Upper lobe of left lung (tissue), 6 donors: ENCODE data around the gene RNF166. TPM values are rescaled to one million over a fixed set of nuclear protein-coding genes. Genes with fewer than 3 reads are reported as not detected.

Experiments
- ATAC-seq, 2 donors: fragments of 200-7000 bp; cut with Tn5 transposase; one replicate each; pipeline ENCODE4 v1.9.1; 2022; ENCODE audit warnings: mild to moderate bottlenecking in 2 of 2, moderate library complexity in 2 of 2; ENCODE audit not compliant: low FRiP score in 2 of 2
- DNase-seq, 2 donors: peaks; one replicate each; pipeline ENCODE4 v3.0.0-alpha.2; 2019 to 2020
- H3K27ac ChIP-seq, 4 donors: fragments of 200-600 bp; sonication (generic); one replicate each; pipeline ENCODE4 v1.5.1; 2016 to 2019
- H3K27me3 ChIP-seq, 4 donors: fragments of 200-600 bp; sonication (generic); one replicate each; pipeline ENCODE4 v1.5.1; 2017 to 2019
- H3K36me3 ChIP-seq, 4 donors: fragments of 200-600 bp; sonication (generic); one replicate each; pipeline ENCODE4 v1.5.1; 2016 to 2019
- H3K4me1 ChIP-seq, 4 donors: fragments of 200-600 bp; sonication (generic); one replicate each; pipeline ENCODE4 v1.5.1; 2018 to 2019
- H3K4me3 ChIP-seq, 4 donors: fragments of 200-600 bp; sonication (generic); one replicate each; pipeline ENCODE4 v1.5.1; 2017 to 2019; ENCODE audit warnings: mild to moderate bottlenecking in 2 of 4, moderate library complexity in 1 of 4
- H3K9me3 ChIP-seq, 4 donors: fragments of 200-600 bp; sonication (generic); one replicate each; pipeline ENCODE4 v1.5.1; 2018 to 2019
- EP300 ChIP-seq, 4 donors: sonication (generic); formaldehyde crosslinking; IDR thresholded peaks; one replicate each; pipeline ENCODE4 v1.5.1; 2017; ENCODE audit warnings: antibody characterized with exemption in 4 of 4, control low read depth in 2 of 4
- POLR2A ChIP-seq, 4 donors: fragments of 450-650 bp; IDR thresholded peaks; one replicate each; pipeline ENCODE4 v1.5.1; 2016 to 2017; ENCODE audit warnings: antibody characterized with exemption in 4 of 4, mild to moderate bottlenecking in 2 of 4
- POLR2AphosphoS5 ChIP-seq, 2 donors: sonication (generic); formaldehyde crosslinking; IDR thresholded peaks; one replicate each; pipeline ENCODE4 v1.5.1; 2017; ENCODE audit warnings: antibody characterized with exemption in 2 of 2
- WGBS, 2 donors: methylation state at CpG; one replicate each; pipeline ENCODE4 v1.1.5; 2017 to 2018; 5-methylcytosine and 5-hydroxymethylcytosine counted together
- total RNA-seq, 6 donors: library from RNA; depleted of rRNA in 4 of 6; stranded (reverse); fragments of >200 nt in 4 of 6; gene quantifications; one replicate each; pipeline versions ENCODE4 v1.1.0 to v1.2.1, GENCODE V29; 2016 to 2021
- TF ChIP-seq, protein P1 (sequence below), 6 experiments: fragments of 450-650 bp in 4 of 6; fragments of 200-600 bp in 2 of 6; sonication (generic) in 2 of 6; IDR thresholded peaks; one replicate each; pipeline ENCODE4 v1.5.1; 2016 to 2019; ENCODE audit warnings: antibody characterized with exemption in 6 of 6
- donor health status: DM: no; HTN: no; CAD: no; lungs with moderate emphysema.
- donor health status: DM: no; HTN: yes; CAD: no; lungs with severe emphysema.

The RNF166 gene
- total RNA-seq, 6 donors from 2014 or later, result 23.2 to 101 (median 64.6) TPM

DNA sequence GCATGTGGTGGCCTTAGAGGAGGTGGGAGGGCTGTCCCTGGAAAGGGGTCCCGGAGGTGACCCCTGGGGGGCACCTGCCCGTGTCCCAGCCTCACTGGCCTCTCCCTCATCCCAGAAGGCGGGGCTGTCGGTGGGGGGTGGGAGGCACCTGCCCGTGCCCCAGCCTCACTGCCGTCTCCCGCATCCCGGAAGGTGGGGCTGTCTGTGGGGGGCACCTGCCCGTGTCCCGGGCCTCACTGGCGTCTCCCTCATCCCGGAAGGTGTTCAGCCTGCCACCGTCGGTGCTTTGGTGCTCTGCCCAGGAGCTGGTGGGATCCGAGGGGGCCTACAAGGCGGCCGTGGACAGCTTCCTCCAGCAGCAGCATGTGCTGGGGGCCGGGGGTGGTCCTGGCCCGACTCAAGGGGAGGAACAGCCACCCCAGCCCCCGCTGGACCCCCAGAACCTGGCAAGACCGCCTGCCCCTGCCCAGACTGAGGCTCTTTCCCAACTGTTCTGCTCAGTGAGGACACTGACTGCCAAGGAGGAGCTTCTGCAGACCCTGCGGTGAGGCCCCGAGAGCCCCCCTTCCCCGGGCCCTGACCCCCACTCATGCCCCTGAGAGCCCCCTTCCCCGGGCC, 6.3 kb upstream of the RNF166 start:
- 80% methylated on average over 17 of the region's 25 CpGs; no CpG with 5 or more reads in 1 of the 2 donors for WGBS, 2 donors
- Histone ChIP-seq H3K9me3 (no peaks in the 10 kb centered on the region), H3K27ac (no peak overlapping the region), H3K27me3 (no peaks in the 10 kb centered on the region), H3K4me3 (no peak overlapping the region), H3K4me1 (peaks cover 0 to 3% (median 2%) of the 10 kb centered on the region in 4 donors), H3K36me3 (peaks cover 23 to 51% (median 46%) of the 10 kb centered on the region in 4 donors)
- ATAC-seq (no peak), DNase-seq (peak in 1 of 2 donors; percentile 73)
- TF ChIP-seq EP300 (IDR thresholded peaks at IDR 0.05) (no peak), POLR2A (IDR thresholded peaks at IDR 0.05) (no peak), POLR2AphosphoS5 (IDR thresholded peaks at IDR 0.05) (no peak)
- TF ChIP-seq, protein P1, sequence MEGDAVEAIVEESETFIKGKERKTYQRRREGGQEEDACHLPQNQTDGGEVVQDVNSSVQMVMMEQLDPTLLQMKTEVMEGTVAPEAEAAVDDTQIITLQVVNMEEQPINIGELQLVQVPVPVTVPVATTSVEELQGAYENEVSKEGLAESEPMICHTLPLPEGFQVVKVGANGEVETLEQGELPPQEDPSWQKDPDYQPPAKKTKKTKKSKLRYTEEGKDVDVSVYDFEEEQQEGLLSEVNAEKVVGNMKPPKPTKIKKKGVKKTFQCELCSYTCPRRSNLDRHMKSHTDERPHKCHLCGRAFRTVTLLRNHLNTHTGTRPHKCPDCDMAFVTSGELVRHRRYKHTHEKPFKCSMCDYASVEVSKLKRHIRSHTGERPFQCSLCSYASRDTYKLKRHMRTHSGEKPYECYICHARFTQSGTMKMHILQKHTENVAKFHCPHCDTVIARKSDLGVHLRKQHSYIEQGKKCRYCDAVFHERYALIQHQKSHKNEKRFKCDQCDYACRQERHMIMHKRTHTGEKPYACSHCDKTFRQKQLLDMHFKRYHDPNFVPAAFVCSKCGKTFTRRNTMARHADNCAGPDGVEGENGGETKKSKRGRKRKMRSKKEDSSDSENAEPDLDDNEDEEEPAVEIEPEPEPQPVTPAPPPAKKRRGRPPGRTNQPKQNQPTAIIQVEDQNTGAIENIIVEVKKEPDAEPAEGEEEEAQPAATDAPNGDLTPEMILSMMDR (IDR thresholded peaks at IDR 0.05), result no peak

DNA sequence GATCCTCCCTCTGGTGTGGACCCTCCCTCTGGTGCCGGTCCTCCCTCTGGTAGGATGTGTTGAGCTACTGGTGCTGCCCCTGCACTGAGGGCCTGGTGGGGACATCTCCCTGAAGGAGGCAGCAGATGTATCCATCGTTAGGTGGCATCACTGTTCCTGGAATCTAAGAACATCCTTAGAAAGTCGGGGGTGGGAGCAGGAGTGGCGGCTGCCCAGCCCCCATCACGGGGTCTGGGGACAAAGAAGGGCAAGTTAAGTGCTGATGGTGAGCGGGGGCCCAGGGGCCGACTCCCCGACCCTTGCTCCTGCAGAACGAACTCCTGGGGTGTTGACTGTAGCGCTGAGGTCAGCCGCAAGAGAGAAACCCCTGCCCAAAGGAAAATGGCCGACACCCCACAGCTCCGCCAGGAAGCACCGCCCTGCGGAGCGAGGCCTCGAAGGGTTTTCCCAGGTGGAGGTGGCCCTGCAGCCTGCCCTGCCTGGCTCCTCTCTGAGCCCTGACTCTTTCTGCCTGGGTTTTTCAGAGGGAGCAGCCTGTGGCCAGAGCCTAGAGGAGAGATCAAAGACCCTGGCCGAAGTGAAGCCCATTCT, 5.6 kb upstream of the RNF166 start:
- WGBS, 2 donors, result 75 to 87% methylated on average over 15 to 18 of the region's 18 CpGs
- TF ChIP-seq POLR2A (IDR thresholded peaks at IDR 0.05), result no peak
- no peak for TF ChIP-seq EP300 (IDR thresholded peaks at IDR 0.05)
- no peak for TF ChIP-seq POLR2AphosphoS5 (IDR thresholded peaks at IDR 0.05)
- TF ChIP-seq, protein P1 (IDR thresholded peaks at IDR 0.05), result no peak
- Histone ChIP-seq H3K9me3 (no peaks in the 10 kb centered on the region), H3K4me3 (no peak overlapping the region), H3K4me1 (peaks cover 5 to 9% (median 9%) of the 10 kb centered on the region in 4 donors), H3K27ac (no peak overlapping the region), H3K27me3 (no peaks in the 10 kb centered on the region), H3K36me3 (peaks cover 19 to 45% (median 39%) of the 10 kb centered on the region in 4 donors)
- DNase-seq (peak in 1 of 2 donors; percentile 69), ATAC-seq (no peak)

DNA sequence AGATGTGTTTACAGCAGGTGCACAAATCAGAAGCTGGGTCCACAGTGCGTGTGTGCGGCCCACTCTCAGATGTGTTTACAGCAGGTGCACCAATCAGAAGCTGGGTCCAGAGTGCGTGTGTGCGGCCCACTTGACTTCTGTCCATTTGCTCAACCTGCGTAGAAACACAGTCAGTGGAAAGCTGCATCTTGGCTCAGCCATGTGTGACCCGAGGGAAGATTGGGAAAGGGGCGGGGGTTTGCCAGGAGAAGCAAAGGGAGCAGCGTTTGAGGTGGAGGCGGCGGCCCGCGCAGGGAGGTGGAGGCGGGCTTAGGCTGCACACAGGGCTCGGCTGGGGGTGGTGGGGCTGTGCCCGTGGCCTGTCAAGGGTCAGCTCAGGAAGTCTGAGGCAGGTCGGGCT, 4.3 kb upstream of the RNF166 start:
- Histone ChIP-seq H3K27me3 (no peaks in the 10 kb centered on the region), H3K27ac (no peak overlapping the region), H3K4me3 (no peak overlapping the region), H3K4me1 (peaks cover 8 to 16% (median 11%) of the 10 kb centered on the region in 4 donors), H3K9me3 (no peaks in the 10 kb centered on the region), H3K36me3 (peaks cover 6 to 32% (median 26%) of the 10 kb centered on the region in 4 donors)
- WGBS, 2 donors, result 82 to 84% methylated on average over 15 of the region's 16 CpGs
- ATAC-seq (no peak), DNase-seq (peak in 1 of 2 donors; percentile 70)
- TF ChIP-seq, protein P1 (IDR thresholded peaks at IDR 0.05), result no peak
- no peak for TF ChIP-seq POLR2A (IDR thresholded peaks at IDR 0.05)
- no peak for TF ChIP-seq EP300 (IDR thresholded peaks at IDR 0.05)
- no peak for TF ChIP-seq POLR2AphosphoS5 (IDR thresholded peaks at IDR 0.05)

DNA sequence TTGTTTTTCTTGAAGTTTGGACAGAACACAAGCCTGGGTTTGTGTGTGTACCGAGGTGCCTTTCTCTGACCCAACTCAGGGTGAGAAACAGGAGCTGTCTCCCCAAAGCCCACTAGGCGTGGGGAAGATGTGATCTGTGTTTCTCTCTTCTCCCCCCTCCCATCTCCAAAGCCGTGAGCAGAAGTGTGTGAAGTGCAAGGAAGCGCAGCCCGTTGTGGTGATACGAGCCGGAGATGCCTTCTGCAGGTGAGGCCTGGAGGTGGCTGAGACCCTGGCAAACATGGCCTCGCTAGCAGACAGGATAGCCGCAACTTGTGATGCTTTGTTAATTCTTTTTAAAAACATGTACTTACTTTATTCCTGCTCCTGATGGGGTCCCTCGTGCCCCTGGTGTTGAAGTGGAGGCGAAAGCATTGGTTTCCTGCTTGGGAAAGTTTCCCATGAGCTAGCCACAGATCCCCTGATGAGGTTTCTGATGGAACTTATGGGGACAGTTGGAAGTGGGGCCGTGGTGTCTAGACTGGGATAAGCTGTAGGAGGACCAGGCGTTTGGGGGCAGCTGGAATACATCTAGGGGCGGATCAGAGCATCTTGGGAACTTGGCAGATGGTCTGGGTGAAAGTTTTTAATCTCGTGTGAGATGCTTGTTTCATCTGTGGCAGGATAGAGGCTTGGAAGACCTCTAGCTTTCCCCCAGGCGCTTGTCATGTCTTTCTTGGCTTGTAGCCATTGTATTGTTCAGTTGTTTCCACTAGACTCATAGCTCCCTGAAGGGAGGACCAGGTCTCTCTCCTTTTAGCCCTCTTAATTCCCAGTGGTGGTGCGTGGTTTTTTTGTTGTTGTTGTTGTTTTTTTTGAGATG, 988 bp upstream of the RNF166 start:
- Histone ChIP-seq H3K4me1 (peaks cover 39 to 49% (median 44%) of the 10 kb centered on the region in 4 donors), H3K9me3 (no peaks in the 10 kb centered on the region), H3K36me3 (peaks cover 0 to 7% (median 4%) of the 10 kb centered on the region in 4 donors), H3K27ac (peak overlapping the region in 3 of 4 donors; percentile 87 to 96 (median 91)), H3K27me3 (no peaks in the 10 kb centered on the region), H3K4me3 (peak overlapping the region; percentile 87 to 99 (median 98))
- WGBS, 2 donors, result 32 to 35% methylated on average over 17 of the region's 17 CpGs
- ATAC-seq (no peak), DNase-seq (no peak)
- TF ChIP-seq POLR2A (IDR thresholded peaks at IDR 0.05), result no peak
- no peak for TF ChIP-seq POLR2AphosphoS5 (IDR thresholded peaks at IDR 0.05)
- TF ChIP-seq EP300 (IDR thresholded peaks at IDR 0.05), result no peak
- TF ChIP-seq, protein P1 (IDR thresholded peaks at IDR 0.05), result no peak
